Activated CD8-positive, alpha-beta T cell treated with anti-CD3 and anti-CD28 coated beads, Interleukin-2, amount 10 ng/mL, durations not matched to agents 7 days and 5 days (primary cell): ENCODE data around the gene ANKDD1B. TPM values are rescaled to one million over a fixed set of nuclear protein-coding genes. Genes with fewer than 3 reads are reported as not detected.

Experiments used
- ATAC-seq: fragments of 150-1000 bp; cut with Tn5 transposase; one replicate; pipeline ENCODE4 v1.10.0; 2021; ENCODE audit warnings: moderate library complexity
- CTCF ChIA-PET: fragments of 350-600 bp; sonication (Branson Sonifier 250); formaldehyde crosslinking; loops from one replicate; lab custom pipeline; 2021; ENCODE audit warnings: antibody characterized with exemption; lab: Charles Lee
- POLR2A ChIA-PET: fragments of 350-600 bp; sonication (Branson Sonifier 250); formaldehyde crosslinking; loops from one replicate; lab custom pipeline; 2021; ENCODE audit warnings: antibody characterized with exemption; lab: Charles Lee
- DNase-seq: peaks from one replicate; pipeline ENCODE4 v3.0.0-alpha.2; 2020
- H3K27ac Mint-ChIP-seq: one replicate; pipeline ENCODE4 v1.8.0; 2021; ENCODE audit warnings: mild to moderate bottlenecking, mixed read lengths
- H3K27me3 Mint-ChIP-seq: one replicate; pipeline ENCODE4 v1.8.0; 2021; ENCODE audit warnings: low read depth, mixed read lengths
- H3K36me3 Mint-ChIP-seq: one replicate; pipeline ENCODE4 v1.8.0; 2021; ENCODE audit warnings: low read depth, mixed read lengths
- H3K4me1 Mint-ChIP-seq: one replicate; pipeline ENCODE4 v1.8.0; 2021; ENCODE audit warnings: low read depth, mixed read lengths
- H3K4me3 Mint-ChIP-seq: one replicate; pipeline ENCODE4 v1.8.0; 2021; ENCODE audit warnings: mild to moderate bottlenecking, mixed read lengths
- H3K9me3 Mint-ChIP-seq: one replicate; pipeline ENCODE4 v1.8.0; 2022; ENCODE audit warnings: mixed read lengths; ENCODE audit not compliant: insufficient read depth
- total RNA-seq, 2 experiments: library from RNA; stranded (reverse); gene quantifications; one replicate each; pipeline ENCODE4 v1.2.3, GENCODE V29; 2021

The ANKDD1B gene
- total RNA-seq, 2 experiments from 2014 or later, result 0.18 to 0.32 TPM

GRCh38 chr5:75640395-75640794 lies 29.1 kb downstream of the ANKDD1B start:
- no peak overlapping the region for H3K4me3 Mint-ChIP-seq
- peaks cover 2% of the 10 kb centered on the region for H3K27me3 Mint-ChIP-seq
- ATAC-seq, result no peak
- H3K36me3 Mint-ChIP-seq, result no peaks in the 10 kb centered on the region
- ChIA-PET POLR2A (no interaction called here), CTCF (no interaction called here)
- H3K4me1 Mint-ChIP-seq, result peaks cover 3% of the 10 kb centered on the region
- no peak for DNase-seq
- no peak overlapping the region for H3K27ac Mint-ChIP-seq
- H3K9me3 Mint-ChIP-seq, result peaks cover 6% of the 10 kb centered on the region

DNA sequence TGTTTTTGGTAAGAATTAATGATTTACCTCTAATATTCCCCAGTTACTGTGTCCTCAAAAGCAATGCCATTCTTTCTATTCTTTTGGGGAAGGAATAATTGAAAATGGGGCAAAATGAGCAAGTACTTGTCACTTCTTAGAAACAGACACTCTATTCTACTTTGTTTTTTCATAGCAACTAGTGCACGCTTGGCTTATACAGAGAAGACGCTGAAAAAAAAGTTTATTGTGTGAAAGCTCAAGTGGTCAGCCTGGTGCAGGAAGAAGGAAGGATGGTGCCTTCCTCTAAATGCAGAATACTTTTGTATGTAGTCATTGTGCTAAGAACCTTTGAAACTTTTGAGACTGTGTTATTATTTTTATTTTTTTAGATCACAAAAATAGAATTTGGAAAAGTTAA lies 29.6 kb downstream of the ANKDD1B start:
- H3K4me1 Mint-ChIP-seq, result peaks cover 3% of the 10 kb centered on the region

GRCh38 chr5:75648712-75649111 lies 37.5 kb downstream of the ANKDD1B start:
- DNase-seq (no peak), ATAC-seq (no peak)
- no peaks in the 10 kb centered on the region for H3K9me3 Mint-ChIP-seq
- H3K27ac Mint-ChIP-seq, result no peak overlapping the region
- H3K4me1 Mint-ChIP-seq, result peaks cover 5% of the 10 kb centered on the region
- no peak overlapping the region for H3K4me3 Mint-ChIP-seq
- H3K36me3 Mint-ChIP-seq, result no peaks in the 10 kb centered on the region
- H3K27me3 Mint-ChIP-seq, result no peaks in the 10 kb centered on the region
- POLR2A ChIA-PET, result no interaction called here
- CTCF ChIA-PET, result no interaction called here

More for the DNA sequence above, 29.6 kb downstream of the ANKDD1B start:
- H3K27me3 Mint-ChIP-seq, result peaks cover 2% of the 10 kb centered on the region
- H3K4me3 Mint-ChIP-seq, result no peak overlapping the region
- peaks cover 6% of the 10 kb centered on the region for H3K9me3 Mint-ChIP-seq
- no peaks in the 10 kb centered on the region for H3K36me3 Mint-ChIP-seq
- no peak overlapping the region for H3K27ac Mint-ChIP-seq
- no peak for DNase-seq
- no peak for ATAC-seq
- CTCF ChIA-PET, result no interaction called here
- POLR2A ChIA-PET, result no interaction called here

GRCh38 chr5:75651575-75652238 lies 40.5 kb downstream of the ANKDD1B start:
- DNase-seq (no peak), ATAC-seq (no peak)
- CTCF ChIA-PET, result no interaction called here
- Mint-ChIP-seq H3K4me1 (peaks cover 5% of the 10 kb centered on the region), H3K4me3 (no peak overlapping the region), H3K27ac (no peak overlapping the region), H3K27me3 (peaks cover 6% of the 10 kb centered on the region), H3K9me3 (no peaks in the 10 kb centered on the region), H3K36me3 (no peaks in the 10 kb centered on the region)
- POLR2A ChIA-PET, result no interaction called here

DNA sequence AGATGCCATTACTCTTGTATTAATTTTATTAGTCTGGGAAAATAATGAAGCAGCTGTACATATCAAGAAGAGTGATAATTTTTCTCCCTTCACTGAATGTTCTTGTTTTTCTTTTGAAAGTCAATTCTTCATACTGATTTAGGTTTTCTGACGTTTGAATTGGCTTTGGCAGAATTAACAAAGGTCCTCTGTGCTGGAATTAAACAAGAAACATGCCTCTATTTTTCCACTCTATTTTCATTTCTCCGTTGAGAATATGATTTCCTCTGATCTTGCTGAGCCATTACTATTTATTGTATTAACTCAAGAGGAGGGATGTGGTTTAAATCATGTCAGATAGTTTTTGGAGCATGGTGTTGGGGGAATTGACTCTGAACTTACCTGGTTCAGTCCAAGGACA lies 42.3 kb downstream of the ANKDD1B start:
- Mint-ChIP-seq H3K9me3 (no peaks in the 10 kb centered on the region), H3K27ac (no peak overlapping the region), H3K27me3 (peaks cover 6% of the 10 kb centered on the region), H3K4me3 (no peak overlapping the region), H3K36me3 (no peaks in the 10 kb centered on the region), H3K4me1 (peaks cover 5% of the 10 kb centered on the region)
- no peak for DNase-seq
- CTCF ChIA-PET, result no interaction called here
- no peak for ATAC-seq
- POLR2A ChIA-PET, result no interaction called here

DNA sequence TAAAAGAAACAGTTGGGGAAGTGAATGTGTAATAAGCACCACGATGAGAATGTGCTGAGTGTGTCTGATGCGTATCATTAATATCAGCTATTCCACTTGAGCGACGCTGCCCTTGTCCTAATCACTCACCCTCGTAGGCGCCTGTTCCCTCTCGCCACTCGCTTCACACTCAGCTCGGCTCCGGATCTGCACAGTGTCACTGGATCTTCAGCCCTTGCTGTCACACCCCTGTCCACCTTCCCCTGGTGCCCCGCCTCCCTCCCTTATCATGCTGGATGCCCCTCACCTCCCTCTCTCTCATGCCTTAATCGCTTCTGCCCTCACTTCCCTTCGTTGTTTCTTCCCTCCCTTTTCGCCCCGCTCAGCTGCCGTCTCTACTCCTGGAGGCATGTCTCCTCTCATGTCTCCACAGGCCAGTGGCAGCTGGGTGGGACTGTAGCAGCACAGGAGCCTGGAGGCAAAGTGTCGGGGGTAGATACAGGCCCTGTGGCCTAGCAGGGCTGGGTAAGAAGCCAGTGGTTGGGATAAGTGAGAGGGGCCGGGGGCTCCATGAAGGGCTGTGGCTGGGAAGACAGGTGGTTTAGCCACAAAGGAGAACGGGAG lies 43.5 kb downstream of the ANKDD1B start:
- H3K4me1 Mint-ChIP-seq, result peaks cover 6% of the 10 kb centered on the region
- ChIA-PET POLR2A (no interaction called here), CTCF (no interaction called here)
- no peak overlapping the region for H3K4me3 Mint-ChIP-seq
- no peak overlapping the region for H3K27ac Mint-ChIP-seq
- ATAC-seq, result no peak
- no peak for DNase-seq
- H3K27me3 Mint-ChIP-seq, result peaks cover 6% of the 10 kb centered on the region
- no peaks in the 10 kb centered on the region for H3K9me3 Mint-ChIP-seq
- H3K36me3 Mint-ChIP-seq, result no peaks in the 10 kb centered on the region

- POLR2A ChIA-PET, result no interaction called here
- DNase-seq, result no peak
- H3K27ac Mint-ChIP-seq, result no peak overlapping the region
- peaks cover 11% of the 10 kb centered on the region for H3K4me1 Mint-ChIP-seq
- H3K9me3 Mint-ChIP-seq, result no peaks in the 10 kb centered on the region
- H3K36me3 Mint-ChIP-seq, result no peaks in the 10 kb centered on the region
- peaks cover 6% of the 10 kb centered on the region for H3K27me3 Mint-ChIP-seq
- ATAC-seq, result no peak
- H3K4me3 Mint-ChIP-seq, result no peak overlapping the region
- CTCF ChIA-PET, result interaction anchor here (1.3 kb wide), 1 partner anchor 22 kb away, joined by 3 read pairs; no protein-coding TSS in a partner anchor
These were observed 45.2 kb downstream of the ANKDD1B start for GRCh38 chr5:75656311-75657003.

- CTCF ChIA-PET, result interaction anchor here (1.0 to 1.6 kb wide), 2 partner anchors 9 to 21 kb away, joined by 4 to 6 read pairs; no protein-coding TSS in a partner anchor
- no peak overlapping the region for H3K27ac Mint-ChIP-seq
These were observed 48.7 kb downstream of the ANKDD1B start for GRCh38 chr5:75659791-75660450.

DNA sequence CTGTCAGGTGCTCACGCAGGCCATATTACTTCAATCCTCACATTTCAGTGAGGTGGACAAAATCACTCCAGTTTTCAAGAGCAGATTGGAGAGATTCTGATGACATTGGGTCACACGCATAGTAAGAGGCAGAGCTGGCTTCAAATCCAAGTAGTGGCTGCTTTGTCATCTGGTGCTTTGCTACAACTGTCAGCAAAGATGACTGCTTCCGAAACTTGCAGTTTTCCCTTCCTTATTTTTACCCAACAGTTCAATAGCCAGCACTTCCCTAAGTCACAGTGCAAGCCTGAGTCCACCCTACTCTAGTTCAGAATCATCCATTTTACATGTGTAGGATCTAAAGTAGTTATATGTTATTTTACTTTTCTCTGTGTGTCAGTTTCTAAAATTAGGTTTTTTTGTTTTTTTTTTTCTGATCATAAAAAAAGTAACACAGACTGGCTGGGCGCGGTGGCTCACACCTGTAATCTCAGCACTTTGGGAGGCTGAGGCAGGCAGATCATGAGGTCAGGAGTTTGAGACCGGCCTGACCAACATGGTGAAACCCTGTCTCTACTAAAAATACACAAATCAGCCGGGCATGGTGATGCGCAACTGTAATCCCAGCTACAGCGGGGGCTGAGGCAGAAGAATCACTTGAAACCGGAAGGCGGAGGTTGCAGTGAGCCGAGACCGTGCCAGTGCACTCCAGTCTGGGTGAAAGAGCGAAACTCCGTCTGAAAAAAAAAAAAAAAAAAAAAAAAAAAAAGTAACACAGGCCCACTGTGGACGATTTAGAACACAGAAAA lies 49.6 kb downstream of the ANKDD1B start:
- ATAC-seq (no peak), DNase-seq (no peak)
- Mint-ChIP-seq H3K9me3 (no peaks in the 10 kb centered on the region), H3K27ac (no peak overlapping the region), H3K27me3 (peaks cover 2% of the 10 kb centered on the region), H3K4me1 (peaks cover 7% of the 10 kb centered on the region), H3K36me3 (no peaks in the 10 kb centered on the region), H3K4me3 (no peak overlapping the region)
- CTCF ChIA-PET, result interaction anchor here (1.0 to 1.6 kb wide), 2 partner anchors 8 to 20 kb away, joined by 4 to 6 read pairs; no protein-coding TSS in a partner anchor
- POLR2A ChIA-PET, result interaction anchor here (0.8 to 1.5 kb wide), 2 partner anchors 56 to 425 kb away, joined by 3 read pairs; partner anchors contain the start of genes ANKRD31 and POC5

More at GRCh38 chr5:75659791-75660450, 48.7 kb downstream of the ANKDD1B start:
- H3K27me3 Mint-ChIP-seq, result peaks cover 4% of the 10 kb centered on the region
- DNase-seq (no peak), ATAC-seq (no peak)
- POLR2A ChIA-PET, result interaction anchor here (1.5 kb wide), 1 partner anchor 424 kb away, joined by 3 read pairs; the partner anchor contains the start of gene ANKRD31
- peaks cover 7% of the 10 kb centered on the region for H3K4me1 Mint-ChIP-seq
- H3K4me3 Mint-ChIP-seq, result no peak overlapping the region
- no peaks in the 10 kb centered on the region for H3K9me3 Mint-ChIP-seq
- H3K36me3 Mint-ChIP-seq, result no peaks in the 10 kb centered on the region

GRCh38 chr5:75662061-75662460 lies 50.8 kb downstream of the ANKDD1B start:
- H3K27ac Mint-ChIP-seq, result no peak overlapping the region
- H3K4me3 Mint-ChIP-seq, result no peak overlapping the region
- ChIA-PET CTCF (no interaction called here), POLR2A (no interaction called here)
- ATAC-seq (no peak), DNase-seq (no peak)
- H3K4me1 Mint-ChIP-seq, result peaks cover 7% of the 10 kb centered on the region
- H3K9me3 Mint-ChIP-seq, result no peaks in the 10 kb centered on the region
- no peaks in the 10 kb centered on the region for H3K36me3 Mint-ChIP-seq
- H3K27me3 Mint-ChIP-seq, result no peaks in the 10 kb centered on the region
